OCI-LY3 (cell line): ENCODE results near the gene THRAP3.
A peak's percentile ranks its signal among the peaks of the same experiment; 100 is the strongest.

ENCODE experiments used
- H2AFZ ChIP-seq: fragments of 200-600, 300-600 bp; shearing (Covaris generic); 2 replicates; pipeline ENCODE4 v1.6.0; 2014; ENCODE audit warnings: antibody characterized with exemption, low read depth, low read length
- H3K27ac ChIP-seq: fragments of 200-600, 300-600 bp; sonication (generic); 2 replicates; pipeline ENCODE4 v1.5.1; 2014; ENCODE audit warnings: mild to moderate bottlenecking, low read length, moderate library complexity, mixed read lengths
- H3K27me3 ChIP-seq: fragments of 200-600, 300-600 bp; sonication (generic); 2 replicates; pipeline ENCODE4 v1.6.1; 2014; ENCODE audit warnings: low read depth, low read length, mixed read lengths
- H3K36me3 ChIP-seq: fragments of 200-600, 300-600 bp; sonication (generic); replicated peaks from 2 replicates; pipeline ENCODE3; 2014; ENCODE audit warnings: low read depth, low read length, mixed read lengths
- H3K4me1 ChIP-seq: fragments of 300-600, 200-600 bp; sonication (generic); 2 replicates; pipeline ENCODE4 v1.6.1; 2014; ENCODE audit warnings: low read length, mixed read lengths
- H3K4me2 ChIP-seq: fragments of 200-600, 300-600 bp; sonication (generic); 2 replicates; pipeline ENCODE4 v1.6.1; 2014; ENCODE audit warnings: low read length, mixed read lengths
- H3K4me3 ChIP-seq: fragments of 300-600, 200-600 bp; sonication (generic); 2 replicates; pipeline ENCODE4 v1.5.1; 2014; ENCODE audit warnings: antibody characterized with exemption, mild to moderate bottlenecking, low read length, moderate library complexity
- H3K79me2 ChIP-seq: fragments of 300-600, 200-600 bp; shearing (Covaris generic); 2 replicates; pipeline ENCODE4 v1.6.1; 2014; ENCODE audit warnings: mild to moderate bottlenecking, low read length, mixed read lengths
- H3K9ac ChIP-seq: fragments of 300-600, 200-600 bp; shearing (Covaris generic); 2 replicates; pipeline ENCODE4 v1.6.0; 2014; ENCODE audit warnings: mild to moderate bottlenecking, low read length, moderate library complexity
- H3K9me3 ChIP-seq: fragments of 200-600, 300-600 bp; shearing (Covaris generic); 2 replicates; pipeline ENCODE4 v1.6.1; 2014; ENCODE audit warnings: low read length, mixed read lengths; ENCODE audit not compliant: insufficient read depth
- H4K20me1 ChIP-seq: fragments of 200-600, 300-600 bp; sonication (generic); 2 replicates; pipeline ENCODE4 v1.6.1; 2016; ENCODE audit warnings: low read length, mixed read lengths; ENCODE audit not compliant: insufficient read depth
- CTCF ChIP-seq: fragments of 200-600, 300-600 bp; sonication (generic); IDR thresholded peaks from 2 replicates; pipeline ENCODE4 v1.5.1; 2014; ENCODE audit warnings: antibody characterized with exemption, low read length, low read depth
- EZH2phosphoT487 ChIP-seq: fragments of 200-600 bp; shearing (Covaris generic); IDR thresholded peaks from 2 replicates; pipeline ENCODE4 v1.6.1; 2018; ENCODE audit warnings: antibody characterized with exemption, mixed run types, low read depth

Gene THRAP3

GRCh38 chr1:36323636-36324352, 99.6 kb downstream of the THRAP3 start, which contains the start of gene EVA1B:
Gene EVA1B, minus strand, starts transcription at chr1:36323645. Its CDS starts 608 bp downstream, at chr1:36323037.
- no peaks in the 10 kb centered on the region for H3K27me3 ChIP-seq
- H3K9me3 ChIP-seq: no peaks in the 10 kb centered on the region
- no peak within 1 kb of the TSS for H2AFZ ChIP-seq
- H3K79me2 ChIP-seq: no peaks in the 10 kb centered on the region
- H3K4me2 ChIP-seq: peak within 1 kb of the TSS; percentile 59
- H3K27ac ChIP-seq: no peak within 1 kb of the TSS
- H4K20me1 ChIP-seq: no peaks in the 10 kb centered on the region
- H3K4me3 ChIP-seq: peak within 1 kb of the TSS; percentile 64
- H3K36me3 ChIP-seq: no peaks in the 10 kb centered on the region
- no peak for TF ChIP-seq EZH2phosphoT487
- TF ChIP-seq CTCF: no peak
- no peak within 1 kb of the TSS; the same call in 1 of the 2 replicates for H3K9ac ChIP-seq
- no peaks in the 10 kb centered on the region for H3K4me1 ChIP-seq

GRCh38 chr1:36324353-36324703, 100.1 kb downstream of the THRAP3 start:
- Histone ChIP-seq H3K4me2 (no peak overlapping the region), H3K27me3 (no peaks in the 10 kb centered on the region), H3K4me3 (no peak overlapping the region), H3K9ac (no peak overlapping the region), H3K36me3 (no peaks in the 10 kb centered on the region), H3K79me2 (no peaks in the 10 kb centered on the region), H3K9me3 (no peaks in the 10 kb centered on the region), H3K4me1 (no peaks in the 10 kb centered on the region), H3K27ac (no peak overlapping the region), H2AFZ (no peak overlapping the region), H4K20me1 (no peaks in the 10 kb centered on the region)
- no peak for TF ChIP-seq EZH2phosphoT487
- no peak for TF ChIP-seq CTCF

- Histone ChIP-seq H3K9me3 (no peaks in the 10 kb centered on the region), H2AFZ (no peak overlapping the region), H3K27ac (no peak overlapping the region), H3K27me3 (no peaks in the 10 kb centered on the region), H3K4me1 (no peaks in the 10 kb centered on the region), H3K79me2 (no peaks in the 10 kb centered on the region), H3K36me3 (no peaks in the 10 kb centered on the region), H3K4me2 (no peak overlapping the region), H3K9ac (no peak overlapping the region), H4K20me1 (no peaks in the 10 kb centered on the region), H3K4me3 (no peak overlapping the region)
- TF ChIP-seq CTCF (no peak), EZH2phosphoT487 (no peak)
Observed at GRCh38 chr1:36326499-36326898, 102.3 kb downstream of the THRAP3 start.

GRCh38 chr1:36327421-36328087, 103.3 kb downstream of the THRAP3 start:
- H4K20me1 ChIP-seq: no peaks in the 10 kb centered on the region
- no peak overlapping the region for H3K9ac ChIP-seq
- no peak overlapping the region for H2AFZ ChIP-seq
- H3K36me3 ChIP-seq: no peaks in the 10 kb centered on the region
- H3K27ac ChIP-seq: no peak overlapping the region
- H3K79me2 ChIP-seq: no peaks in the 10 kb centered on the region
- H3K9me3 ChIP-seq: no peaks in the 10 kb centered on the region
- H3K4me3 ChIP-seq: no peak overlapping the region
- H3K27me3 ChIP-seq: 0 out of 2 replicates have a peak, but pooled peaks cover 3% of the 10 kb centered on the region
- H3K4me2 ChIP-seq: no peak overlapping the region
- no peak for TF ChIP-seq EZH2phosphoT487
- no peak for TF ChIP-seq CTCF
- H3K4me1 ChIP-seq: no peaks in the 10 kb centered on the region
